Measurements from ENCODE around the gene PAX7. TPM values are rescaled to one million over a fixed set of nuclear protein-coding genes. Genes with fewer than 3 reads are reported as not detected.

PAX7 gene
- total and polyA plus RNA-seq, 8 donors, result not detected

- peaks cover 56 to 100% (median 94%) of the 10 kb centered on the region in 3 donors for H3K27me3 ChIP-seq
- H3K4me3 ChIP-seq, result peak overlapping the region; percentile 35 to 50 (median 37)
- no peaks in the 10 kb centered on the region for H3K9me3 ChIP-seq
- peaks cover 5 to 49% (median 30%) of the 10 kb centered on the region in 4 donors for H3K4me1 ChIP-seq
- DNase-seq, result peak in 1 of 2 donors; percentile 28
- intact Hi-C loops (cut with DNase I; ENCODE audit: low total_unique reads), result no loop called here
- no peak overlapping the region for H3K27ac ChIP-seq
- WGBS, 5 donors, result 1 to 3% (median 1%) methylated on average over 24 to 48 of the region's 48 CpGs
- TF ChIP-seq CTCF (IDR thresholded peaks at IDR 0.05) (no peak), POLR2AphosphoS5 (IDR thresholded peaks at IDR 0.05) (no peak), POLR2A (IDR thresholded peaks at IDR 0.05) (no peak), EP300 (IDR thresholded peaks at IDR 0.05) (no peak)
- no peaks in the 10 kb centered on the region for H3K36me3 ChIP-seq
Observed at GRCh38 chr1:18646786-18647410, 16.3 kb downstream of the PAX7 start.

- intact Hi-C loops (cut with DNase I; ENCODE audit: low total_unique reads), result no loop called here
- DNase-seq, result no peak
- WGBS, 5 donors, result 10 to 34% (median 21%) methylated on average over 3 of the region's 3 CpGs
- Histone ChIP-seq H3K36me3 (no peaks in the 10 kb centered on the region), H3K4me1 (peaks cover 5 to 45% (median 29%) of the 10 kb centered on the region in 4 donors), H3K27me3 (peaks cover 51 to 100% (median 96%) of the 10 kb centered on the region in 3 donors), H3K9me3 (no peaks in the 10 kb centered on the region), H3K4me3 (no peak overlapping the region), H3K27ac (no peak overlapping the region)
- no peak for TF ChIP-seq POLR2AphosphoS5 (IDR thresholded peaks at IDR 0.05)
- no peak for TF ChIP-seq CTCF (IDR thresholded peaks at IDR 0.05)
- no peak for TF ChIP-seq POLR2A (IDR thresholded peaks at IDR 0.05)
- no peak for TF ChIP-seq EP300 (IDR thresholded peaks at IDR 0.05)
Observed at GRCh38 chr1:18647681-18648214, 17.1 kb downstream of the PAX7 start.

- intact Hi-C loops (cut with DNase I; ENCODE audit: low total_unique reads), result no loop called here
- Histone ChIP-seq H3K9me3 (no peaks in the 10 kb centered on the region), H3K27ac (no peak overlapping the region), H3K4me1 (peaks cover 5 to 27% (median 19%) of the 10 kb centered on the region in 4 donors), H3K36me3 (no peaks in the 10 kb centered on the region), H3K27me3 (peaks cover 32 to 100% (median 93%) of the 10 kb centered on the region in 3 donors), H3K4me3 (no peak overlapping the region)
- DNase-seq, result no peak
- 28 to 58% (median 42%) methylated on average over 5 of the region's 5 CpGs for WGBS, 5 donors
- TF ChIP-seq EP300 (IDR thresholded peaks at IDR 0.05), result no peak
- TF ChIP-seq POLR2A (IDR thresholded peaks at IDR 0.05), result no peak
- TF ChIP-seq CTCF (IDR thresholded peaks at IDR 0.05), result no peak
- TF ChIP-seq POLR2AphosphoS5 (IDR thresholded peaks at IDR 0.05), result no peak
Observed at GRCh38 chr1:18649693-18650370, 19.2 kb downstream of the PAX7 start.

GRCh38 chr1:18651713-18652112 is 21.1 kb downstream of the PAX7 start:
- TF ChIP-seq POLR2A (IDR thresholded peaks at IDR 0.05) (no peak), EP300 (IDR thresholded peaks at IDR 0.05) (no peak), POLR2AphosphoS5 (IDR thresholded peaks at IDR 0.05) (no peak), CTCF (IDR thresholded peaks at IDR 0.05) (no peak)
- no peak for DNase-seq
- intact Hi-C loops (cut with DNase I; ENCODE audit: low total_unique reads), result no loop called here
- H3K9me3 ChIP-seq, result no peaks in the 10 kb centered on the region
- no peaks in the 10 kb centered on the region for H3K36me3 ChIP-seq
- no peak overlapping the region for H3K4me3 ChIP-seq
- H3K27ac ChIP-seq, result no peak overlapping the region
- peaks cover 4 to 9% (median 8%) of the 10 kb centered on the region in 4 donors for H3K4me1 ChIP-seq
- 2 to 19% (median 9%) methylated on average over 6 to 8 of the region's 8 CpGs for WGBS, 5 donors
- peaks cover 20 to 100% (median 77%) of the 10 kb centered on the region in 3 donors for H3K27me3 ChIP-seq
